NCI-H187 treated with DMSO at 0.1 percent for 48 hours (cell line): ENCODE data around the gene KLHDC8A.

Source experiments
- DNase-seq: peaks from one replicate; lab custom pipeline; 2025; lab: John Stamatoyannopoulos, UW

Gene KLHDC8A

GRCh38 chr1:205344066-205344928 lies 12.4 kb downstream of the KLHDC8A start:
- DNase-seq: no peak

GRCh38 chr1:205343431-205344065 lies 13.2 kb downstream of the KLHDC8A start:
- no peak for DNase-seq

GRCh38 chr1:205342986-205343385 lies 13.7 kb downstream of the KLHDC8A start:
- DNase-seq: no peak

- no peak for DNase-seq
These were observed 16.0 kb downstream of the KLHDC8A start for GRCh38 chr1:205340676-205341075.

- no peak for DNase-seq
These were observed 17.0 kb downstream of the KLHDC8A start for GRCh38 chr1:205339717-205340116.

DNA sequence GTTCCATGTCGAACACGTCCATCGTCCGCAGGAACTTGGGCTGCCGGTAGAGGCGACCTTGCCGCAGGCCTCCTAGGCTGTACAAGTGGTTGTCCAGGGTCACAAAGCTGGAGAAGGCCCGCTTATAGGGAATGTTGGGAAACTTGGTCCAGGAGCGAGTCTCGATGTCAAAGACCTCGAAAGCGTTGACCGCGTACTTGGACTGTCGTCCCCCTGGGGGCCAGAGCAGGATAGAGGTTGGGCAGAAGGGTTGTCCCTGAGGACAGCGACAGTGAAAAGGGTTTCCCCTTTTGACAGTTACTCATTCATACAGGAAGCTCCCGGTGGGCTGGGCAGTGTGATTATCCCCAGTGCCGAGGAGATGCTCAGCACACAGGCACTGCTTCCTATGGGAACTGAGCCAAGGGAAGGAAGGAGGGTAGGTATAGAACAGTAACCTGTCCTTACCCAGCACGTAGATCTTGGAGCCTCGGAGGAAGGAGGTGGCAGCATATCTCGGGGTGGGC lies 17.5 kb downstream of the KLHDC8A start:
- DNase-seq: no peak

DNA sequence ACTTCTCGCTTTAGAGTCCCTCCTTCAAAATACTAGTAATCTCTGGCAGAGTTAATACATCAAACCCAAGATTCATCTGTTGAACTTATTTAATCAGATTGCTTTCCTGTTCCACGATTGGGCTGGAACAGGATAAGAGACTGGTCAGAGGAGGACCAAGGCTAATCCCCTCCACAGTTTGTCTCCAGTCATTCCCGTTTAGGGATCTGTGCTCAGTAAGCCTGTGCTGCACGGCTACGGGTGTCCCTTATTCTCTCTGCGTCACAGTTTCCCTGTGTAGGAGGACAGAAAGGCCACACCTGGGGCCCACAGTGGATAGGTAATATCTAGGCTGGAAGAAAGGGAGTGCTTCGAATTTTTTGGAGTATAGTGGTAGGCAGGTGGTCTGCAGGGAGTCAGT lies 18.7 kb downstream of the KLHDC8A start:
- no peak for DNase-seq

GRCh38 chr1:205337481-205337880 lies 19.2 kb downstream of the KLHDC8A start:
- DNase-seq: no peak

DNA sequence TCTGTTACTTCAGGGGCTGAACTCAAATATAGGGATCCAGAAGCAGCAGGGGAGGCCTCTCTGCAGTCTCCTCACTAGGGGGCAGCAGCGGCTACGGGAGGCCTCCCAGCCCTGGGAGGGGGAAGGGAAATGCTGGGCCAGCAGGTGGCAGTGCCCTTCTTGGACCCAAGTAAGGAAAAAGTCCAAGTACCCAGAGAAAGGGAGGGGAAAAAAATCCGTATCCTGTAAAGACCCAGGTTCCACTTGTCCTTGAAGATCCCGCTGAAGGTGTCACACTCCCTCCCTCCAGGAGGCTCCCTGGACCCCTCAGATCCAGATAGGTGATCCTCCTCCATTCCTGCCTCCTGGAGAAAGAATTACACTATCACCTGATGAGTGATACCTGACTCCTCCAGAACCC lies 21.0 kb downstream of the KLHDC8A start:
- DNase-seq: peak; percentile 84

DNA sequence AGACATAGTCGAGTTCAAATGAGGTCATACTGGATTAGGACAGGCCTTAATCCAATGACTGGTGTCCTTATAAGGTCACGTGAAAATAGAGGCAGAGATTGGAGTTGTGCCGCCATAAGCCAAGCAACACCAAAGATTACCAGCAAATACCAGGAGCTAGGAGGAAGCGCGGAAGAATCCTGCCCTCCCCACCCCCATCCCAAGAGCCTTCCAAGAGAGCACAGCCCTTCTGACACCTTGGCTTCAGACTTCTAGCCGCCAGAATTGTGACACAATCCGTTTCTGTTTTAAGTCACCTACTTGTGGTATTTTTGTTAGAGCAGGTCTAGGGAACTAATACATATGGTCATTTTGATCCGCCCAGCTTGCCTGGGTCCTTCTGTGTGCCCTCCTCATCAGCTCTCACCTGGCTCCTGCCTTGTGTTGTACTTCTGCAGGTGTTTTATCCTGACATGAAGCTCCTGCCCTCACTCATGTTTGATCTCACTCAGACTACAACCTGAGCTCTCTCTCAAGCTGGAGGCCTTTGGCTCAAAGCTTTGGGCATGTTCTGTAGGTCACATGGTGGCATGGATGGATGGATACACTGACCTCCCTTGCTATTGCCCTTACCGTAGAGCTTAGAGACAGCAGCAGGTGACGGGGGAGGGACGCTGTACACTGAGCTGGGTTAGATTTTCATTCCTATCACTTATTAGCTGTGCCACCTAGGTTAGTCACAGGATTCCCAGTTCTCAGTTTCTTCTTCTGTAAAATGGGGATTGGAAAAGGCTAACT lies 24.5 kb downstream of the KLHDC8A start:
- no peak for DNase-seq

- DNase-seq: no peak
These were observed 26.6 kb downstream of the KLHDC8A start for GRCh38 chr1:205330150-205330549.

DNA sequence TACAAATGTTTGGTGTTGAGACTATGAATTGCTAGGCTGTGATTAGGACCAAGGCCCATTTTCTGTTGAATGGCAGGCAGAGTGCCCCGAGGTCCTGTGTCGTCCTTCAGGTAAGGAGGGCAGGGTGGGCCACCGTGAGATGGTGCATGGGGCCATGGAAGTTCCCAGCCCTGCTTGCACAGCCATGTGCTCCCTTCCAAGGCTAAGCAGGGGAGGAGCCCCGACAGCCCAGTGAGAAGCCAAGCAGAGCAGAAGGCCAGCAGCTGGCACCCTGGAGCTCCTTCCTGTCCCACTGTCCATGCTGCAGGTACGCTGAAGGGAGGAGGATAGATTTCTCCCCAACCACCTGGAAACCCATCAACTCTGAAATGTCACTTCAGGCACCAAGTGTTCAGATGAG lies 27.0 kb downstream of the KLHDC8A start:
- no peak for DNase-seq

DNA sequence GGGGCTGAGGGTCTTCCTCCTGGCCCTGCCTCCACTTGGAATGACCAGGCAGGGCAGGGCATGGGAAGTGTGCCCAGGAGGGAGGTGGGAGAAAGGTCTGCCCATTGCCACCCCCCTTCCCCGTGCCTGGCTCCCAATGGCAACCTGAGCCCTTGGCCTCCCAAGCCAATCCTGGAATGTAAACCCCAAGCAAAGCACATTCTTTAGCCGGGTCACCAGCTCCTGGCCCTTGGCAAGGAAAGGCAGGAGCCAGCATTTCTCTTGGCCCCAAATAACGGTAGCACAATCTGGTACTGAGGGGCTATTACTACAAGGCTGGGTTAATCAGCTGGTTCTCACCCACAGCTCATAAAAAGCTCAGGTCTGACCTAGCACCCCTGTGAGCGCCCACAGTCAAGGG lies 28.2 kb downstream of the KLHDC8A start:
- no peak for DNase-seq

GRCh38 chr1:205326812-205327466 lies 29.8 kb downstream of the KLHDC8A start:
- DNase-seq: no peak

- DNase-seq: peak; percentile 83
These were observed 31.3 kb downstream of the KLHDC8A start for GRCh38 chr1:205325334-205325884.

DNA sequence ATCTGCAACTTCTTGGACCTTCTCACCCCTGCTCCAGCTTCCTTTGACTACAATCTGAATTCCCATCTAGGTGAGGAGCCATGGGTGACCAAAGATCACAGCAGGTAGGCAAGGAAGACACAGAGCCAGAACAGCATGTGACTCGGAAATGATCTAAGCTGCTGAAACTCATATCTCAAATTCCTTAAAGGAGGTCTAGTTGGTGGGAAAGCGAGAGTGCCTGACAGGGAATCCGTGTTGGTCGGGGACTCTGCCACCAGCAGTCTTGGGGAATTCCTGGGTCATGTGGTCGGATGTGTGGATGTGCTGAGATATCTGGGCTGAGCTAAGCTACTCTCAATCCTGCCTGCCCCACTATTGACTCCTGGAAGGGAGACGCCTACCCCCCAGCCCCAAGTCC lies 31.9 kb downstream of the KLHDC8A start:
- DNase-seq: no peak

DNA sequence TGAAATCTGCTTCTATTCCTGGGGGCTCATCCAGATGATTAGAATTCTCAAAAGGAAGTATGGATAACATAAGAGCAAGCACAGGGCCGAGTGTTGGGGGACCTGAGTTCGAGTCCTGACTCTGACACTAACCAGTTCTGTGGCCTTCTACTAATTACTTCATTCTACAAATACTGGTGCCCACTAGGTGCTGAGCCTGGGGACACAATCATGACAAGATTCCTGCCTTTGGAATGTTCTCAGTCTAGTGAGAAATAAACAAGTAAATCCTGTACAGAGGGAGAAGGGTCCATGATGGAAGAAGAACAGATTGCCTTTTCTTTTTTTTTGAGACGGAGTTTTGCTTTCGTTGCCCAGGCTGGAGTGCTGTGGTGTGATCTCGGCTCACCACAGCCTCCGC lies 32.9 kb downstream of the KLHDC8A start:
- no peak for DNase-seq

GRCh38 chr1:205321959-205322283 lies 34.8 kb downstream of the KLHDC8A start:
- DNase-seq: no peak

- DNase-seq: peak; percentile 90
These were observed 35.4 kb downstream of the KLHDC8A start, which contains the start of gene NUAK2 for GRCh38 chr1:205321162-205321958. Gene NUAK2 (minus strand): TSS chr1:205321745. CDS start chr1:205321628, 117 bp downstream.

DNA sequence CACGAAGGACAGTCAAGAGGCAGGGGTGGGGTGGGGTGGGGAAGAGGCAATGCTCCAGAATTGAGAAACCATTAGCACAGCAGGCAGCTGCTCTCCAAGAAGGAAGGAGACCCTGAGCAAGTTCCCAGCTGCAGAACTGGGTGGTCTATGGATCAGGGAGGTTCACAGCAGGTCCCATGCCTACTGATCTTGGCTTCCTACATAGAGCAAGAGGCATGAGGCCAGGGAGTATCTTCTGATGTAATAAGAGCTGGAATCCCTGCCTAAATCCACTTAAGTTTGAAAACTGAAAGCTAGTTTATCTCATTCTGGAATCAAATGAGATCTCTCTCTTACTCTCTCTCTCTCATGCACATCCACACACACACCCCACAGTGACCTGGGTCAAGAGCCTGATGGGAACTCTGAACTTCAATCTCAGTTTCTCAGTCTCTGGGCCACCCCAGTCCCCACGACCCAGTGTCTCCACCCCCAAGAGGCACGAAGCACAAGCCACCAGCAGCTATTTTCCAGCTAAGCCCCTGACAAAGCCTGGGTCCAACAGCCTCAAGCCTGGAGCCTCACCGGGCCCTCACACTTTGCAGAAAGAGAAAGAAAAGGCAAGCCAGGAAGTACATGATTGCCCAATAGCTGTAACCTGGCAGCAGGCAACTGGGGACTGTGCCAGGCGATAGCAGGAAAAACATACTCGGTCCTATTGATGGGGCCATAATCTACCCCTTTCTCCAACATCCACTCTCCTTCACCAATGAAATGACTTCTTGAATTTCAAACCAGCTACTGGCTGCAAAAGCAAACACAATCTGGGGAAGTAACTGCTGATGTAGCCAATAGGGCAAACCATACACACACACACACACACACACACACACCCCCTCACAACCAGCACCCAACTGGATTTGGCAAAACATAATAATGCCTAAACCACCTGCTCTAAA lies 37.4 kb downstream of the KLHDC8A start:
- DNase-seq: peak; percentile 90
